Activated T-helper 1 cell treated with anti-CD3 and anti-CD28 coated beads, Interleukin-12 subunit alpha, Interleukin-12 subunit beta, Interleukin-2, Interleukin-4 antibody, amounts not matched to agents 30 ng/mL and 10 ng/mL and 1 ng/mL, durations not matched to agents 14 hours and 24 hours and 36 hours (primary cell): ENCODE data around the gene CDCA4. TPM values are rescaled to one million over a fixed set of nuclear protein-coding genes. Genes with fewer than 3 reads are reported as not detected.
"Not testable (repeated sequence)": the region's sequence is repeated elsewhere in the genome, so short reads cannot be mapped to it uniquely, and the experiment has no call there.

Experiments
- DNase-seq: peaks from one replicate; pipeline ENCODE4 v3.0.0; 2021; ENCODE audit warnings: low spot score
- H3K27ac Mint-ChIP-seq: one replicate; pipeline ENCODE4 v1.8.0; 2021; ENCODE audit warnings: mild to moderate bottlenecking, mixed read lengths
- H3K27me3 Mint-ChIP-seq: one replicate; pipeline ENCODE4 v1.8.0; 2022; ENCODE audit warnings: mild to moderate bottlenecking, moderate library complexity, mixed read lengths; ENCODE audit not compliant: insufficient read depth
- H3K36me3 Mint-ChIP-seq: one replicate; pipeline ENCODE4 v1.8.0; 2021; ENCODE audit warnings: low read depth, mixed read lengths
- H3K4me1 Mint-ChIP-seq: one replicate; pipeline ENCODE4 v1.8.0; 2021; ENCODE audit warnings: low read depth, mixed read lengths
- H3K4me3 Mint-ChIP-seq: one replicate; pipeline ENCODE4 v1.8.0; 2021; ENCODE audit warnings: mild to moderate bottlenecking, moderate library complexity, mixed read lengths
- H3K9me3 Mint-ChIP-seq: one replicate; pipeline ENCODE4 v1.8.0; 2021; ENCODE audit warnings: mixed read lengths
- intact Hi-C: fragments of 100-400 bp; cut with micrococcal nuclease; formaldehyde crosslinking; loops from one replicate; pipeline ENCODE4 v1.15.1; 2024
- total RNA-seq: library from RNA; stranded (reverse); gene quantifications from 2 replicates; pipeline ENCODE4 v1.2.3, GENCODE V29; 2022

CDCA4 gene
- total RNA-seq, 1 donor from 2014 or later: 62.5 TPM

DNA sequence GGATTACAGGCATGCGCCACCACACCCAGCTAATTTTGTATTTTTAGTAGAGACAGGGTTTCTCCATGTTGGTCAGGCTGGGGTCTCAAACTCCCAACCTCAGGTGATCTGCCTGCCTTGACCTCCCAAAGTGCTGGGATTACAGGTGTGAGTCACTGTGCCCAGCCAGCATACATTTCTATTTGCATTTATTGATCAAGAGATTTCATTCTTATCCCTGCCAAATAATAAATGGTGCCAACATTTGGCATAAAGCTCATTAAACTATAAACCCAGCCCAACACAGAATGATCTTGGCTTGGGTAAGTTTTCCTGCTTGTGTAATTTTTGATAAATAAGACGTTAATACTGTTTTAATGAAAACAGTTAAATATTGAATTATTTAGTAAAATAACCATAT is 14.7 kb upstream of the CDCA4 start:
- H3K27ac Mint-ChIP-seq, H3K4me1 Mint-ChIP-seq, H3K4me3 Mint-ChIP-seq, H3K9me3 Mint-ChIP-seq, H3K36me3 Mint-ChIP-seq, DNase-seq, H3K27me3 Mint-ChIP-seq, intact Hi-C loops: not testable (repeated sequence)

DNA sequence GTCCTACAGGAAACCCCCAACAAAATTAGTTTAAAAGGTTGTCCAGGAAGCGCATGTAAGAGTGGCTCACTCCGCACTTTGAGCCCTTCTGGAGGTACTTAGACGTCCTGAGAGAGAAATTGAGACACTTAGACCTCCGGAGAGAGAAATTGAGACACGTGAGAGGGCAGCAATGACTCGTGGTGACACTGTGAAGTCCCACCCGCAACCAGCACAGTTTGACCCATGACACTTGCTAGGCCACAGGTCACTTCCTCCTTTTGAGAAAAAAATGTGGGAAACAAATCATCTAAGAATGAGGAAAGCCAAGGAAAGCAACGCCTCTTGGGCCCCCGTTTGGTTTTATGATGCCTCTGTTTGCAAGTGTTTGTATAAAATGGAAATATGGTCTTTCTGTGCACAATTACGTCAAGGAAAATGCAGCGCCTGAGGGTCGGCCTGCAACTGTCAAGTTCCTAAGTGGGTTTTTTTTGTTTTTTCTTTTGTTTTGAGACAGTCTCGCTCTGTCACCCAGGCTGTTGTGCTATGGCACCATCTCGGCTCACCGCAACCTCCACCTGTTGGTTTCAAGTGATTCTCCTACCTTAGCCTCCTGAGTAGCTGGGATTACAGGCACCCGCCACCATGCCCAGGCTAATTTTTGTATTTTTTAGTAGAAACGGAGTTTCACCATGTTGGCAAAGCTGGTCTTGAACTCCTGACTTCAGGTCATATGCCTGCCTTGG is 13.6 kb upstream of the CDCA4 start:
- Mint-ChIP-seq H3K27me3 (peaks cover 5% of the 10 kb centered on the region), H3K9me3 (no peaks in the 10 kb centered on the region), H3K4me3 (no peak overlapping the region), H3K36me3 (no peaks in the 10 kb centered on the region), H3K27ac (no peak overlapping the region), H3K4me1 (peaks cover 6% of the 10 kb centered on the region)
- DNase-seq: no peak
- intact Hi-C loops: no loop called here

DNA sequence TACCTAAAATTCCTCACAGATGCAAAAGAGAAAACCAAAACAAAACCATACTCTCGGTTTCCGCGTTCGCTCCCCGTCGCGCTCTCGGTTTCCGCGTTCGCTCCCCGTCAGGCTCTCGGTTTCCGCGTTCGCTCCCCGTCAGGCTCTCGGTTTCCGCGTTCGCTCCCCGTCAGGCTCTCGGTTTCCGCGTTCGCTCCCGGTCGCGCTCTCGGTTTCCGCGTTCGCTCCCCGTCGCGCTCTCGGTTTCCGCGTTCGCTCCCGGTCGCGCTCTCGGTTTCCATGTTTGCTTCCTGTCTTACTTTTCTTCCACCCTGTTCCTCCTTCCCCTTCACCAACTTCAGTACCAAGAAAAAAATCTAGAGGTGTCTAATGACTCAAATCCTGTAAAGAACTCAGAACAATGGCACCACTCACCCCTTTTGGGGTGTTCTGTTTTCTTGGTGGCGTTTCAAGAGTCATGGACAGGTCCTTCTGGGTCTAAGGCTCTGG is 12.6 kb upstream of the CDCA4 start:
- H3K36me3 Mint-ChIP-seq, intact Hi-C loops, H3K4me1 Mint-ChIP-seq, H3K27me3 Mint-ChIP-seq, H3K9me3 Mint-ChIP-seq, DNase-seq, H3K27ac Mint-ChIP-seq: not testable (repeated sequence)
- H3K4me3 Mint-ChIP-seq: peak overlapping the region; percentile 54

DNA sequence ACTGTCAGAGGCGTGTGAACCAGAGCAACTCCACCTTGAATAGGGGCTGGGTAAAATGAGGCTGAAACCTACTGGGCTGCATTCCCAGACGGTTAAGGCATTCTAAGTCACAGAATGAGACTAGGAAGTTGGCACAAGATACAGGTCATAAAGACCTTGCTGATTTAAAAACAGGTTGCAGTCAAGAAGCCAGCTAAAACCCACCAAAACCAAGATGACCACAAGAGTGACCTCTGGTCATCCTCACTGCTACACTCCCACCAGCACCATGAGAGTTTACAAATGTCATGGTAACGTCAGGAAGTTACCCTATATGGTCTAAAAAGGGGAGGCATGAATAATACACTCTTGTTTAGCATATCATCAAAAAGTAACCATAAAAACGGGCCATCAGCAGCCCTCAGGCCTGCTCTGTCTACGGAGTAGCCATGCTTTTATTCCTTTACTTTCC is 11.6 kb upstream of the CDCA4 start:
- H3K9me3 Mint-ChIP-seq, DNase-seq, H3K4me1 Mint-ChIP-seq, intact Hi-C loops, H3K27me3 Mint-ChIP-seq, H3K4me3 Mint-ChIP-seq, H3K36me3 Mint-ChIP-seq, H3K27ac Mint-ChIP-seq: not testable (repeated sequence)

DNA sequence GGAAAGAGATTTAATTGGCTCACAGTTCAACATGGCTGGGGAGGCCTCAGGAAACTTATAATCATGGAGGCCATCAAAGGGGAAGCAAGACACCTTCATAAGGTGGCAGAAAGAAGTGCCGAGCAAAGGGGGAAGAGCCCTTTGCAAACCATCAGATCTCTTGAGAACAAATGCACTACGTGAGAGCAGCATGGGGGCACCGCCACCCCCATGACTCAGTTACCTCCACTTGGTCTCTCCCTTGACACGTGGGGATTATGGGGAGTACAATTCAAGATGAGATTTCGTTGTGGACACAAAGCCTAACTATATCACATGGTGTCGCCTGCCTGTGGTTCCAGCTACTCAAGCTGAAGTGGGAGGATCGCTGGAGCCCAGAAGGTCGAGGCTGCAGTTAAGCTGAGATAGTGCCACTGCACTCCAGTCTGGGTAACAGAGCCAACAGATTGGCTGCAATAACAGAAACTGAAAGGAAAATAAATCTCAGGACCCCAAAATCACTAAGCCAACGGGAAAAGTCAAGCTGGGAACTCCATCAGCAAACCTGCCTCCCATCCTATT is 10.0 kb upstream of the CDCA4 start:
- H3K9me3 Mint-ChIP-seq: no peaks in the 10 kb centered on the region
- H3K4me3 Mint-ChIP-seq: no peak overlapping the region
- intact Hi-C loops: no loop called here
- H3K27me3 Mint-ChIP-seq: peaks cover 7% of the 10 kb centered on the region
- H3K36me3 Mint-ChIP-seq: peaks cover 3% of the 10 kb centered on the region
- no peak overlapping the region for H3K27ac Mint-ChIP-seq
- no peak for DNase-seq
- peaks cover 18% of the 10 kb centered on the region for H3K4me1 Mint-ChIP-seq

DNA sequence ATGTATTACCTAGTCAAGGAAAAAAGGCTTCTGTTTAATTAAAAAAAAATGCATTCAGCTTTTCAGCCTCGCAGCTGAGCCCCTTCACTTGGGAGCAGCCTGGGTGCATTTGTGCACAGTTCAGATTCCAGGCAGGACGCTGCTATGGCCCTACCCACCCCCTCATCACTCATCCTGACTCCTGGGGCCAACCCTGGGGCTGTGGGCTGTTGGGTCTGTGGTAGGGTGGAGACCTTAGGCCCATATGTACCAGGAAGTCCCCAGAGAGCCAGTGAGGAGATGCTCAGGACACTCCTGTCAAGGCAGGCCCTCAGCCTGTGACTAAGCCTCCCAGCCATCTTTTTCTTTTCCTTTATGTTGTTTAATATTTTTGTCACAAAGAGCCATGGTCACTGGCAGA is 9.3 kb upstream of the CDCA4 start:
- H3K4me3 Mint-ChIP-seq: no peak overlapping the region
- no peak overlapping the region for H3K27ac Mint-ChIP-seq
- H3K4me1 Mint-ChIP-seq: peaks cover 25% of the 10 kb centered on the region
- H3K9me3 Mint-ChIP-seq: no peaks in the 10 kb centered on the region
- DNase-seq: no peak
- H3K27me3 Mint-ChIP-seq: peaks cover 7% of the 10 kb centered on the region
- intact Hi-C loops: no loop called here
- peaks cover 3% of the 10 kb centered on the region for H3K36me3 Mint-ChIP-seq

DNA sequence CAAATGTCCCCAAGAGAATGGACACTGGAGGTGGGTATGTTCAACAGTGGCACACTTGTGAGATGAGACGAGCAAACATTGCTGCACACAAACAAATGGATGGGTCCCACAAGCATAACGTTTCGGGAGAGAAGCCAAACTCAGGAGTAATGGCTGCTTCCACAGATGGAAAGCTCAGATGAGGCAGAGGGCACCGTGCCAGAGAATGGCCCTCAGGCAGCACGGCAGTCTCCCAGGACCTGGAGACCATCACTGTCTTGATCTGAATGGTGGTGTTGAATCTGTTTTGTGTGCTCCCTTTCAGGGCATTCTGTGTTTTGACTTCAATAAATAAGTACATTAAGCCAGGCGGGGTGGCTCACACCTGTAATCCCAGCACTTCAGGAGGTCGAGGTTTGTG is 8.5 kb upstream of the CDCA4 start:
- Mint-ChIP-seq H3K27ac (no peak overlapping the region), H3K36me3 (peaks cover 3% of the 10 kb centered on the region), H3K4me1 (peaks cover 29% of the 10 kb centered on the region), H3K4me3 (no peak overlapping the region), H3K9me3 (no peaks in the 10 kb centered on the region), H3K27me3 (peaks cover 7% of the 10 kb centered on the region)
- intact Hi-C loops: no loop called here
- no peak for DNase-seq

DNA sequence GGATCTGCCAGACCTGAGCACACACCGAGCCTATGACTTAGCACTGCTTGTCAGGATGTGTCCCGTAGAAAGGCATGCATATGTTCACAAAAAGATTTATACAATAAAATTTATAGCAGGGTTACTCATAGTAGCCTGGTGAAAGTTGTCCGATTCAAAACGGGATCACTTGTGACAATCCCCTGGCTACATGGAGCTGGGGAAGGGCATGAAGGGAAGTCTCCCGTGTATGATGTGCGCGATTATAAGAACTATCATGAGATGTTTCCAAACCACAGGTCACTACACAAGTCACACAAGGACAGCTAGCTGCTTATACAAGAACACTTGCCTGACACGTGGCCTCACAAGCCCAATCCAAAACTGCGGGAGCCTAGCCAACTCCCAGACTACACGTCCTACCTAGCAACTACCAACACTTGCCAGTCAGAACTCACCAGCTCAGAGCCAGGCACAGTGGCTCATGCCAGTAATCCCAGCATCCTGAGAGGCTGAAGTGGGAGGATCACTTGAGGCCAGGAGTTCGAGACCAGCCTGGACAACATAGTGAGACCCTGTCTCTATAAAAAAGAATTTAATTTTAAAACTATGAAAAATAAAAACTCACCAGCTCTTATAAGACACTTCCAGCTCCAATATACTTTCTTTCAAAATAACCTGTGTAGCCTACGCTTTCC is 7.5 kb upstream of the CDCA4 start:
- H3K27me3 Mint-ChIP-seq: peaks cover 4% of the 10 kb centered on the region
- peaks cover 33% of the 10 kb centered on the region for H3K4me1 Mint-ChIP-seq
- intact Hi-C loops: no loop called here
- no peaks in the 10 kb centered on the region for H3K9me3 Mint-ChIP-seq
- H3K27ac Mint-ChIP-seq: no peak overlapping the region
- H3K36me3 Mint-ChIP-seq: peaks cover 8% of the 10 kb centered on the region
- DNase-seq: no peak
- no peak overlapping the region for H3K4me3 Mint-ChIP-seq

DNA sequence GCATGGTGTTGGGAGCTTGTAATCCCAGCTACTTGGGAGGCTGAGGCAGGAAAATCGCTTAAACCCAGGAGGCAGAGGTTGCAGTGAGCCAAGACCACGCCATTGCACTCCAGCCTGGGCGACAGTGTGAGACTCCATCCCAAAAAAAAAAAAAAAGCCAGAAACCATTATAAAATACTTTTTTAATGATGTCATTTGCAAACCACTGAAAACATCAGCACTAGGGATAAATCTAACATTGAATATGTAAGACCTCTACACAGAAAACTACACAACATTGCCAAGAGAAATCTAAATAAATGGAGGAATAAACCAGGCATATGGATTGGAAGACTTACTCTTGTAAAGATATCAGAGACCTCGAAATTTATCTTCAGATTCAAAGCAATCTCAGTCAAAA is 6.8 kb upstream of the CDCA4 start:
- H3K4me3 Mint-ChIP-seq, H3K36me3 Mint-ChIP-seq, DNase-seq, H3K27ac Mint-ChIP-seq, H3K27me3 Mint-ChIP-seq, intact Hi-C loops, H3K9me3 Mint-ChIP-seq: not testable (repeated sequence)
- H3K4me1 Mint-ChIP-seq: peaks cover 38% of the 10 kb centered on the region

DNA sequence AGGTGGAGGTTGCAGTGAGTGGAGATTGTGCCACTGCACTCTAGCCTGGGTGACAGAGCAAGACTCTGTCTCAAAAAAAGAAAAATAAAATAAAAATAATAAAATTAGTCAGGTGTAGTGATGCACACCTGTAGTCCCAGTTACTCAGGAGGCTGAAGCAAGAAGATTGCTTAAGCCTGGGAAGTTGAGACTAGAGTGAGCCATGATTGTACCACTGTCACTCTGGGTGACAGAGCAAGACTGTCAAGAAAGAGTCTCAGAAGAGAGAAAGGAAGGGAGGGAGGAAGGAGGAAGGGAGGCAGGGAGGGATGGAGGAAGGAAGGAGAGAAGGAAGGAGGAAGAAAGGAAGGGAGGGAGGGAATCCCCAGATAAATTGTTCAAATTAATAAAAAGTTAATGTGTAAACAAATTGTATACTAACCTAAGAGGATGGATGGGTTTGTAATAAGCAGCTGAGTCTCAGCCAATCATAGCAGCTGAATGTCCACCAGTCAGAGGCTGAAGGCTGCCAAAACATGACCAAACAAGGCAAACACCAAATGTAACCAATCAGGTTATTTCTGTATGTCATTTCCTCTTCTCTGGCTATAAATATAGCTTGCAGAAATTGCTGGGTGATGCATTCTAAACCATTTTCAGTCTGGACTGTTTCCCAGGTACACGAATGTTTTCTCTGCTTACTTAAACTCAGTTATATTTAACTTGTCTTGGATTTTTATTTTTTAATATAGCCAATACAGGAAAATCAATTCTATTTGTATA is 6.1 kb upstream of the CDCA4 start:
- peaks cover 9% of the 10 kb centered on the region for H3K36me3 Mint-ChIP-seq
- H3K27me3 Mint-ChIP-seq: peaks cover 4% of the 10 kb centered on the region
- intact Hi-C loops: loop anchor here (1.0 kb wide), 1 partner anchor 42 kb away; the partner anchor contains the start of gene CLBA1
- H3K9me3 Mint-ChIP-seq: no peaks in the 10 kb centered on the region
- peak overlapping the region; percentile 5 for H3K4me3 Mint-ChIP-seq
- peak overlapping the region; percentile 59 for H3K27ac Mint-ChIP-seq
- peaks cover 43% of the 10 kb centered on the region for H3K4me1 Mint-ChIP-seq
- DNase-seq: no peak

DNA sequence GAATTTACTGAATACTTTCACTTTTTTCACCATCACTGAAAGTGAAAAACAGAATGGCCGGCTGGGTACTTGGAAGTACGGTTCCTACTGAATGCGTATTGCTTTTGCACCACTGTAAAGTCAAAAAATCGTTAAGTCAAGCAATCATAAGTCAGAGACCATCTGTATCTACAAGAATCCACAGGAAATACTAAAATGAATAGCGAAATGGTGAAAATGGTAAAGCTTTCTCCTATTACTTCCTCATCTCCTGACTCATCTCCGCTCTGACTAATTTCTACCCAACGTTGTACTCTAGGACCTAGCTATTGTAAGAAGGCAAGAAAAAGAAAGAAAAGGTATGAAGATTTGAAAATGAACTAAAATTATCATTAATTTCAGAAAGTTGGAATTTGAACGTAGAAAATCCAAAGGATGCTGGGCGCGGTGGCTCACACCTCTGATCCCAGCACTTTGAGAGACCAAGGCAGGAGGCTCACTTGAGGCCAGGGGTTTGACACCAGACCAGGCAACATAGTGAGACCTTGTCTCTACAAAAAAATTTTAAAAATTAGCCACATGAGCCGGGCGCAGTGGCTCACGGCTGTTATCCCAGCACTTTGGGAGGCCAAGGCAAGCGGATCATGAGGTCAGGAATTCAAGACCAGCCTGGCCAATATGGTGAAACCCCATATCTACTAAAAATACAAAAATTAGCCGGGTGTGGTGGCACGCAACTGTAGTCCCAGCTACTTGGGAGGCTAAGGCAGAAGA is 5.3 kb upstream of the CDCA4 start:
- Mint-ChIP-seq H3K4me1 (peaks cover 48% of the 10 kb centered on the region), H3K4me3 (peak overlapping the region; percentile 42), H3K9me3 (no peaks in the 10 kb centered on the region), H3K36me3 (peaks cover 13% of the 10 kb centered on the region), H3K27me3 (peaks cover 4% of the 10 kb centered on the region), H3K27ac (peak overlapping the region; percentile 67)
- intact Hi-C loops: loop anchor here (1.0 kb wide), 1 partner anchor 41 kb away; the partner anchor contains the start of gene CLBA1
- no peak for DNase-seq

DNA sequence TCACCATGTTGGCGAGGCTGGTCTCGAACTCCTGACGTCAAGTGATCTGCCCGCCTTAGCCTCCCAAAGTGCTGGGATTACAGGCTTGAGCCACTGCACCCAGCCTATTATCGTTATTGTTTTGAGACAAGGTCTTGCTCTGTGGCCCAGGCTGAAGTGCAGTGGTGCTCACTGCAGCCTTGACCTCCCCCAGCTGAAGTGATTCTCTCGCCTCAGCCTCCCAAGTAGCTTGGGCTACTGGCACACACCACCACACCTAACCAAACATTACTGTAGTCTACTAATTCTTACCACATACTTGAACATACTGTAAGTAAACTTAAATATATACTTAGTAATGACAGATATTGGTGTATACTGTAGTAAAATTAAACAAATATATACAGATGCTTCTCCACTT is 4.5 kb upstream of the CDCA4 start:
- Mint-ChIP-seq H3K36me3 (peaks cover 13% of the 10 kb centered on the region), H3K4me1 (peaks cover 48% of the 10 kb centered on the region), H3K4me3 (no peak overlapping the region), H3K9me3 (no peaks in the 10 kb centered on the region), H3K27ac (peak overlapping the region; percentile 44), H3K27me3 (peaks cover 4% of the 10 kb centered on the region)
- no peak for DNase-seq
- intact Hi-C loops: no loop called here
